ENCODE results near the gene TRPT1.

GRCh38 chr11:64203421-64204079, 22.4 kb downstream of the TRPT1 start:
- TF ChIP-seq ZNF155 (tag by site-specific recombination; IDR thresholded peaks at IDR 0.05) (no peak), REPIN1 (tag by site-specific recombination; IDR thresholded peaks at IDR 0.05; ENCODE audit: low read depth) (no peak), CTCF (tag by site-specific recombination; IDR thresholded peaks at IDR 0.05) (no peak), REST (tag by site-specific recombination; IDR thresholded peaks at IDR 0.05) (no peak), YY1 (tag by site-specific recombination; IDR thresholded peaks at IDR 0.05) (no peak), TSHZ1 (tag by site-specific recombination; IDR thresholded peaks at IDR 0.05; ENCODE audit: borderline replicate concordance) (no peak), ZNF549 (tag by site-specific recombination; IDR thresholded peaks at IDR 0.05) (no peak), ZNF660 (tag by site-specific recombination; IDR thresholded peaks at IDR 0.05) (no peak), ZNF585B (tag by site-specific recombination; IDR thresholded peaks at IDR 0.05) (no peak), ZNF24 (tag by site-specific recombination; IDR thresholded peaks at IDR 0.05) (no peak), ZNF280D (tag by site-specific recombination; IDR thresholded peaks at IDR 0.05) (no peak), ZNF398 (tag by site-specific recombination; IDR thresholded peaks at IDR 0.05) (no peak), PBX3 (CRISPR knock-in tag; IDR thresholded peaks at IDR 0.05) (no peak), OSR2 (tag by site-specific recombination; IDR thresholded peaks at IDR 0.05) (no peak)

All from HEK293 (cell line).